Dedifferentiated amniotic fluid mesenchymal stem cell (primary cell): Measurements from ENCODE around the gene KCTD12.

ENCODE experiments used
- DNase-seq: peaks from one replicate; pipeline ENCODE4 v3.0.0-alpha.2; 2016; ENCODE audit errors: extremely low spot score

KCTD12 gene

DNA sequence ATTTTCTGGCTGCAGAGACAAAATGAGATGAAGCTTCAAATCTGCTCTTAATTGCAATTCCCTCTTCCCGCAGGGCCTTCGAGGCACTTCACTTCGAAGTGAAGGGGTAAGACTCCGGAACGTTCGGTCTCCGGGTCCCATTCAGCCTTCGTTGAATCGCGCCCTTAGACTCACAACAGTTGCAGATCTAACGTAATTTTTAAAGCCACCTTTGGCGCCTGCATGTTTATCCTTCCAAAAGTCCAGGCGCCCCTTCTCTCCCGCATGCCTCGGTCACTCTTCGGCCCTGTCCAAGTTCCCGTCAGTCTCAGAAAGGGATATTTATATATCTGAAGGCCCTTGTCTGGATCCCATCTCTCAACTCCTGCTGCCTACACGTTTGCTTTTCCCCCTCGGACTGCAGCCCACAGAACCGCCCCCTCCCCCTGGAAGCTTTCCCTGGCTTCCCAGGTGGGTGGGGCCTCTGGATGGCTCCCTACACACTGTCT lies 915 bp upstream of the KCTD12 start:
- no peak for DNase-seq

DNA sequence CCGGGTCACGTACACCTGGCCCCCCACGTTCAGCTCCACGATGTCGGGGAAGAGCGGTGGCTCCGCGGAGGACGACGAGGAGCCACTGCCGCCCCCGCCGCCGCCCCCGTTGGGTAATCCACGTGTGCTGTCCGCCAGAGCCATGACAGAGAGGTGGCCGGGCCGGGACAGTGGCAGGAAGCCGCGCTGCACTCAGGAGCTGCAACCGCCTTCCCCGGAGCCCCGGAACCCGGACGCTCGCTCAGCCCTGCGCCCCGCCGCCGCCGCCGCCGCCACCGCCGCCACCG lies 257 bp downstream of the KCTD12 start:
- DNase-seq = no peak

DNA sequence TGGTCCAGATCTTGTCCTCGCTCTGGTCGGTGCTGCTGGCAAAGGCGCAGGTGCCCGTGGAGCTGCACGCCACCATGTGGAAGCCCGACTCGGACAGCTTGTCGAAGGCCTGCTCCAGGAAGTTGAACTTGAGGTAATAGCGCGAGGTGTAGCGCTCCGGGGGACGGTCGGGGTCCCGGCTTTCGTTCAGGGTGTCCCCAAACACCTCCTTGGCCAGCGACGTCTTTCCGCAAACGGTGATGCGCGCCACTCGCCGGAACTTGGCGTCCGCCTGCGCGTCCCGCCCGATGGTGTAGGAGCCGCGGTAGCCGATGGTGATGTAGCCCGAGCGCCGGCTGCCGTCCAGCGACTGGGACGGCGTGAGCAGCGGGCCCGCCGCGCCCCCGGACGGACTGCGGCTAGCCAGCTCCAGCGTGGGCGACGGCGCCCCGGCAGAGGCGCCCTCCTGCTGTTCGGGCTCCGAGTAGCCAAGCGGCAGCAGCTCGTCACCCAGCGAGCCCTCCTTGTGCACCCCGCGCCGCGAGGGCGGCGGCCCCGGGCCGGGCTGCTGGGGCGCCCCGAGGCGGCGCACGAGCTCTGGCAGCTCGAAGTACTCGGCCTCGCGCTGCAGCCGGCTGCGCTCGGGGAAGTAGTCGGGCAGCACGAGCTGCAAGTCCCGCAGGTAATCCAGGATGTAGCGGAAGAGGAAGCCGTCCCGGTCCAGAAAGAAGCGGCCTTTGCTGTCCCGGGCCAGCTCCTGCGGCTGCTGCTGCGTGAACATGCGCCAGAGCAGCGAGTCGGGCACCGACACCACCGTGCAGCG lies 801 bp downstream of the KCTD12 start:
- peak; percentile 55 for DNase-seq

DNA sequence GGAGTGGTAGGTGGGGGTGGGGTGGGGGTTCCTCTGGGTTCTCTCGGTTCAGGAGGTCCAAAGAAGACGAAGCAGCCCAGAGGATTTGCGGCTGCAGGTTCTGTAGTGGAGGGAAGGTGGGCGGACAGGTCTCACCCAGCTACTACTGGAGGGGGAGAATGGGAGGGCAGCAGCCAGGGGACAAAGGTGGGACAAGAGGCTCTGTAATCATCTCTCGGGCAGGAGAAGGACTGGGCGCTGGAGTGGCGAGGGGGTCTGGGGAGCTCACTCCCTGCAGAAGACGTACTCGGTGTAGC lies 1.4 kb downstream of the KCTD12 start:
- no peak for DNase-seq

GRCh38 chr13:76884186-76884906 lies 1.9 kb downstream of the KCTD12 start:
- peak; percentile 29 for DNase-seq

DNA sequence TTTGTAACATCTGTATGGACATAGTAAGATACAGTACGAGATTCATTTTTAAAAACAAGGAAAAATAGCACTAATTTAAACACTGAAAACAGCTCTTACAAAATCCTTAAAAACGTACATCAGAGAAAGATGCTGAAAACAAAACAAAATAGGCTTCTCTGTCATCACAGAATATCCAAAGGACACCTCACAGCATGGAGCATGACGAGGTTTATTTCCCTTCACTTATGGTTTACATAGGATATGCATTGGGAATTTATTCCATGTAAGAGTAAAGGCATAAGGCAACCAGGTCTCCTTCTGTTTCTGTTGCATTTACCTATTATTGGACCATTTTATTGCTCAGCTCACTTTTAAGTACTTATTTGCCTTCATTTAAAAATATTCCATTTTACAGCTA lies 3.0 kb downstream of the KCTD12 start:
- DNase-seq = no peak

DNA sequence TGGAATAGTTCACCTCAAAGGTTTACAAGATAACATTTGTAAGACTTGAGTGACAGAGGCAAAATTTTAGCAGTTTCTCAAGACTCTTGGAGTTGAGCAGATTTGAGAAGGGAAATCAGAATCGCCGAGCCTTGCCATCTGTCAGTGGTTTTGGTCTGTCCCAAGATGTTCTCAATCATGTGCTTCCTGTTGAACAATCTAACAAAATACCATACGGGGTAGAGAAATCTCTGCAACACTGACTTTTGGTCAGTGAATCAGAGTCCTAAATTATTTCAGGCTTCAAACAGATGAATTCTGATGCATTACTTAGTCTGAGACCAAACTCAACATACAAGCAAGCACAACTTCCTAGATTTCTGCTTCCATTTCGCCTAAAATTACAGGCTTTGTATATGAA lies 3.8 kb downstream of the KCTD12 start:
- DNase-seq = peak; percentile 36

DNA sequence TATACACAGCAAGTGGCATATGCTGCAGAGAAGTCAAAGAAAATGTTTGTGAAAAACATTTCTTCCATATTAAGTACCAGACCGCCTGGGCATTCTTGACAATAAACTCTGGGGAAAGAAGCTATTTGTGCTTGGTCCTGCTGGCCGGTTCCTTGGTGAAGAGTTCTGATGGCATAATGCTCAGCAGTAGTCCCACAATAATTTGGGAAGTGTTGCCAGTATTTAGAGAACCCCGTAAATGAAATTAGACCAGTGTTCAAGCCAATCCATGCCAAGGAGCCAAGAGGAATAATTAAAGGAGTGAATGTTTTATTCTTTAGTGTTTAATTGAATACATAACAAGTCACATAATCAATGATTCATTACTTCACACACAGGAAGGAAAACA lies 6.3 kb downstream of the KCTD12 start:
- no peak for DNase-seq

GRCh38 chr13:76879203-76879882 lies 6.9 kb downstream of the KCTD12 start:
- DNase-seq = peak; percentile 45

GRCh38 chr13:76878043-76878442 lies 8.2 kb downstream of the KCTD12 start:
- DNase-seq = no peak

- no peak for DNase-seq
Measured at GRCh38 chr13:76875271-76875815, 10.9 kb downstream of the KCTD12 start.

DNA sequence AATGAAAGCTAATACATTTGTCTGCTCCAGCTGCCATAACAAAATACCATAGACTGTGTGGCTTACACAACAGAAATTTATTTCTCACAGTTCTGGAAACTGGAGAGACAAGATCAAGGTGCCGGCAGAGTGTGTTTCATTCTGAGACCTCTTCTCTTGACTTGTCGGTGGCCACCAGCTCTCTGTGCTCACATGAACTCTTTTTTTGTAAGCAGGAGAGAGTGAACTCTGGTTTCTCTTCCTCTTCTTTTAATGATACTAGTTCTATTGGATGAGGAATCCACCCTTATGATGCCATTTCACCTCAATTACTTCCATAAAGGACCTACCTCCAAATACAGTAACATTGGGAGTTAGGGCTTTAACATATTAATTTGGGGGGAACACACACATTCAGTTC lies 11.7 kb downstream of the KCTD12 start:
- no peak for DNase-seq

- DNase-seq = no peak
Measured at GRCh38 chr13:76873445-76873844, 12.8 kb downstream of the KCTD12 start.

DNA sequence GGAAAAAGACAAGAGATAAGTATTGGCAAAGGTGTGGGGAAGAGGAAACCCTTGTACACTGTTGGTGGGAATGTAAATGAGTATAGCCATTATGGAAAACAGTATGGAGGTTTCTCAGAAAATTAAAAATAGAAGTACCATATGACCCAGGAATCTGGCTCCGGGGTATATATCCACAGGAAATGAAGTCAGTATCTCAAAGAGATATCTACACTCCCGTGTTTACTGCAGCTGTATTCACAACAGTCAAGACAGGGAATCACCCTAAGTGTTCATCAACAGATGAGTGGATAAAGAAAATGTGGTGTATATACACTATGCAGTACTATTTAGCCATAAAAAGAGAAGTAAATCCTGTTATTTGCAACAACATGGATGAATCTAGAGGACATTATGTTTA lies 13.5 kb downstream of the KCTD12 start:
- no peak for DNase-seq

DNA sequence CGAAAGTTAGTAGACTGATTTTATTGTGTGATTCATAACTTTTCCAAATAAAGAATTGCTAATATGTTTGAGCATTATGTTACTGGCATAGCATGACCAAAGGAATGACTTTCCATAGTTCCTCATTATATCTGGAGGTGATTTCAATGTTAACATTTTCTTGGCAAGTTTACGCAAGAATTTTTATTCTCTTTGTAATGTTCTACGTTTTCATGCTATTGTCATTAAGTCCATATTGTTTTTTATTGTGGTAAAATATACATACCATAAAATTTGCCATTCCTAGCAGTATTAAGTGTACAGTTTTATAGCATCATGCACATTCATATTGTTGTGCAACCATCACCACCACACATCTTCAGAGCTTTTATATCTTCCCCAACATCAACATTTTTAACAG lies 14.8 kb downstream of the KCTD12 start:
- no peak for DNase-seq

- no peak for DNase-seq
Measured at GRCh38 chr13:76868371-76868770, 17.8 kb downstream of the KCTD12 start.

- DNase-seq = no peak
Measured at GRCh38 chr13:76865996-76866503, 20.2 kb downstream of the KCTD12 start.

GRCh38 chr13:76865109-76865508 lies 21.1 kb downstream of the KCTD12 start:
- DNase-seq = no peak

- DNase-seq = no peak
Measured at GRCh38 chr13:76864259-76864658, 21.9 kb downstream of the KCTD12 start.

DNA sequence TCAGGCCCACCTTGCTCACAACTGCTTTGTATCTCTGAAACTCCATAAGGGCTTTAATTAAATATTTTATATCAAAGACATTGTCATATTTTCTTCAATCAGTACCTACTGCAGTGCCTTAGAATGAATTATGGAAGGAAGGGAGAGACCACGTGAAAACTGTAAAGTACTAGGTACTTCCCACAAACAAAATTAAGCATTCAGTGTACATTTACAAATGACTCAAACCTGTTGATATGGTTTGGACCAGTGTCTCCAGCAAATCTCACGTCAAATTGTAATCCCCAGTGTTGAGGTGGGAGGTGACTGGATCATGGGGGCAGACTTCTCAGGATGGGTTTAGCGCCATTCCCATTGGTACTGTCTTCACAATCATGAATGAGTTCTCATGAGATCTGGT lies 23.2 kb downstream of the KCTD12 start:
- no peak for DNase-seq

DNA sequence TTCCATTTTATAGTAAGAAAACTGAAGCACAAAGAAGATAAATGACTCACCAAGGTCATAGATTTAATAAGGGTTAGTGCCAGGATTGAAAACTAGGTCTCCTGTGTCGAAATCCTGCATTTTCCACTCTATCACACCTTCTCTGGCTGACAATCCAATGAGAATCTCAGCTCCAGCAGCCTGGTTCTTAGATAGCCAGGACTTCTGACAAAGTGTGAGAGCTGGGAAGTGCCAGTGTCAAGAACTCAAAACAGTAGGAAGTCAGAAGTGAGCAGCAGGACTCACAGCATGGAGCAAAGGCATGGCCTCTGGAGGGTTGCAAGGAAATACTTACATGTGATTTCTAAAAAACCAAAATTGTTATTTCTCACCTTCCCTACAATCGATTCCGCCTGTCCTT lies 24.3 kb downstream of the KCTD12 start:
- DNase-seq = no peak

- DNase-seq = no peak
Measured at GRCh38 chr13:76860706-76861105, 25.5 kb downstream of the KCTD12 start.

- DNase-seq = no peak
Measured at GRCh38 chr13:76854894-76855293, 31.3 kb downstream of the KCTD12 start.
